Effector memory CD8-positive, alpha-beta T cell (primary cell): ENCODE results near the gene WWP2.
"Not testable (repeated sequence)": the region's sequence is repeated elsewhere in the genome, so short reads cannot be mapped to it uniquely, and the experiment has no call there.

ENCODE experiments used
- ATAC-seq: fragments of 150-1000 bp; cut with Tn5 transposase; replicated peaks from 2 replicates; pipeline ENCODE4 v1.10.0; 2021; ENCODE audit warnings: mild to moderate bottlenecking, moderate library complexity
- DNase-seq, 3 experiments: peaks; one replicate each; pipeline ENCODE4 v3.0.0; 2021
- H3K27ac Mint-ChIP-seq, 2 donors: one replicate each; pipeline ENCODE4 v1.8.0; 2022; ENCODE audit warnings: mild to moderate bottlenecking in 2 of 2, mixed read lengths in 2 of 2, moderate library complexity in 2 of 2
- H3K27me3 Mint-ChIP-seq, 2 donors: one replicate each; pipeline ENCODE4 v1.8.0; 2022; ENCODE audit warnings: mixed read lengths in 2 of 2
- H3K36me3 Mint-ChIP-seq: one replicate; pipeline ENCODE4 v1.8.0; 2022; ENCODE audit warnings: mild to moderate bottlenecking, moderate library complexity, mixed read lengths; ENCODE audit not compliant: insufficient read depth
- H3K4me1 Mint-ChIP-seq, 2 donors: one replicate each; pipeline ENCODE4 v1.8.0; 2022; ENCODE audit warnings: low read depth in 2 of 2, mixed read lengths in 2 of 2
- H3K4me3 Mint-ChIP-seq, 2 donors: one replicate each; pipeline ENCODE4 v1.8.0; 2022; ENCODE audit warnings: mild to moderate bottlenecking in 2 of 2, mixed read lengths in 2 of 2, moderate library complexity in 2 of 2
- H3K9me3 Mint-ChIP-seq, 2 donors: one replicate each; pipeline ENCODE4 v1.8.0; 2022; ENCODE audit warnings: mixed read lengths in 2 of 2

Gene WWP2

GRCh38 chr16:69851491-69852240 lies 89.5 kb downstream of the WWP2 start:
- Mint-ChIP-seq H3K4me3 (no peak overlapping the region), H3K4me1 (peaks cover 7 to 22% of the 10 kb centered on the region in 2 donors), H3K27ac (no peak overlapping the region), H3K9me3 (no peaks in the 10 kb centered on the region), H3K36me3 (peaks cover 22% of the 10 kb centered on the region), H3K27me3 (no peaks in the 10 kb centered on the region)
- ATAC-seq, result no peak
- no peak for DNase-seq

GRCh38 chr16:69852815-69853214 lies 90.7 kb downstream of the WWP2 start:
- Mint-ChIP-seq H3K9me3 (no peaks in the 10 kb centered on the region), H3K4me3 (no peak overlapping the region), H3K27me3 (no peaks in the 10 kb centered on the region), H3K4me1 (peaks cover 5 to 22% of the 10 kb centered on the region in 2 donors), H3K27ac (peak overlapping the region in 1 of 2 donors; percentile 17), H3K36me3 (peaks cover 27% of the 10 kb centered on the region)
- DNase-seq (no peak), ATAC-seq (no peak)

- Mint-ChIP-seq H3K27me3 (no peaks in the 10 kb centered on the region), H3K27ac (no peak overlapping the region), H3K36me3 (peaks cover 25% of the 10 kb centered on the region), H3K4me3 (no peak overlapping the region), H3K4me1 (peaks cover 4 to 22% of the 10 kb centered on the region in 2 donors), H3K9me3 (no peaks in the 10 kb centered on the region)
- DNase-seq, result no peak
- no peak for ATAC-seq
These were observed 91.3 kb downstream of the WWP2 start for GRCh38 chr16:69853481-69853880.

- not testable (repeated sequence) for ATAC-seq, DNase-seq, H3K27me3 Mint-ChIP-seq, H3K4me3 Mint-ChIP-seq, H3K27ac Mint-ChIP-seq, H3K9me3 Mint-ChIP-seq
- Mint-ChIP-seq H3K36me3 (peaks cover 32% of the 10 kb centered on the region), H3K4me1 (peaks cover 4 to 22% of the 10 kb centered on the region in 2 donors)
These were observed 92.6 kb downstream of the WWP2 start for GRCh38 chr16:69854776-69855175.

- Mint-ChIP-seq H3K9me3 (no peaks in the 10 kb centered on the region), H3K27ac (peak overlapping the region in 1 of 2 donors; percentile 32), H3K4me1 (peaks cover 4 to 17% of the 10 kb centered on the region in 2 donors), H3K36me3 (peaks cover 30% of the 10 kb centered on the region), H3K27me3 (no peaks in the 10 kb centered on the region), H3K4me3 (no peak overlapping the region)
- ATAC-seq (no peak), DNase-seq (no peak)
These were observed 93.5 kb downstream of the WWP2 start for GRCh38 chr16:69855592-69855991.

- no peaks in the 10 kb centered on the region for H3K27me3 Mint-ChIP-seq
- no peak for ATAC-seq
- H3K4me1 Mint-ChIP-seq, result peaks cover 0 to 10% of the 10 kb centered on the region in 2 donors
- peak overlapping the region in 1 of 2 donors; percentile 72 for H3K27ac Mint-ChIP-seq
- H3K4me3 Mint-ChIP-seq, result no peak overlapping the region
- H3K9me3 Mint-ChIP-seq, result no peaks in the 10 kb centered on the region
- peaks cover 31% of the 10 kb centered on the region for H3K36me3 Mint-ChIP-seq
- DNase-seq, result no peak
These were observed 96.3 kb downstream of the WWP2 start for GRCh38 chr16:69858191-69859104.

- Mint-ChIP-seq H3K9me3 (no peaks in the 10 kb centered on the region), H3K4me3 (no peak overlapping the region), H3K36me3 (peaks cover 31% of the 10 kb centered on the region), H3K4me1 (peaks cover 0 to 8% of the 10 kb centered on the region in 2 donors), H3K27ac (peak overlapping the region in 1 of 2 donors; percentile 72), H3K27me3 (no peaks in the 10 kb centered on the region)
- DNase-seq, result no peak
- ATAC-seq, result no peak
These were observed 97.2 kb downstream of the WWP2 start for GRCh38 chr16:69859105-69859989.

- peak overlapping the region in 1 of 2 donors; percentile 57 for H3K27ac Mint-ChIP-seq
- DNase-seq (no peak), ATAC-seq (no peak)
- H3K27me3 Mint-ChIP-seq, result no peaks in the 10 kb centered on the region
- H3K9me3 Mint-ChIP-seq, result no peaks in the 10 kb centered on the region
- H3K4me3 Mint-ChIP-seq, result no peak overlapping the region
- H3K36me3 Mint-ChIP-seq, result peaks cover 30% of the 10 kb centered on the region
- H3K4me1 Mint-ChIP-seq, result peaks cover 0 to 5% of the 10 kb centered on the region in 2 donors
These were observed 98.4 kb downstream of the WWP2 start for GRCh38 chr16:69860233-69861231.

- H3K9me3 Mint-ChIP-seq, result no peaks in the 10 kb centered on the region
- ATAC-seq (no peak), DNase-seq (no peak)
- H3K27ac Mint-ChIP-seq, result peak overlapping the region; percentile 32 to 35
- H3K27me3 Mint-ChIP-seq, result no peaks in the 10 kb centered on the region
- no peaks in the 10 kb centered on the region for H3K4me1 Mint-ChIP-seq
- peaks cover 21% of the 10 kb centered on the region for H3K36me3 Mint-ChIP-seq
- H3K4me3 Mint-ChIP-seq, result no peak overlapping the region
These were observed 99.3 kb downstream of the WWP2 start for GRCh38 chr16:69861292-69862030.

GRCh38 chr16:69863401-69864281 lies 101.5 kb downstream of the WWP2 start:
- no peak for DNase-seq

GRCh38 chr16:69865701-69866100 lies 103.6 kb downstream of the WWP2 start:
- Mint-ChIP-seq H3K27ac (peak overlapping the region; percentile 12 to 54), H3K4me1 (peaks cover 0 to 5% of the 10 kb centered on the region in 2 donors), H3K36me3 (peaks cover 12% of the 10 kb centered on the region), H3K9me3 (no peaks in the 10 kb centered on the region), H3K27me3 (no peaks in the 10 kb centered on the region), H3K4me3 (no peak overlapping the region)
- DNase-seq (no peak), ATAC-seq (no peak)

More at GRCh38 chr16:69863401-69864281, 101.5 kb downstream of the WWP2 start:
- H3K4me1 Mint-ChIP-seq, result peaks cover 0 to 5% of the 10 kb centered on the region in 2 donors
- no peak overlapping the region for H3K4me3 Mint-ChIP-seq
- no peak overlapping the region for H3K27ac Mint-ChIP-seq
- no peaks in the 10 kb centered on the region for H3K9me3 Mint-ChIP-seq
- H3K36me3 Mint-ChIP-seq, result peaks cover 10% of the 10 kb centered on the region
- H3K27me3 Mint-ChIP-seq, result no peaks in the 10 kb centered on the region
- ATAC-seq, result no peak
